NCI-H2029 (cell line): ENCODE data around the gene ZNF691.
"Not testable (repeated sequence)": the region's sequence is repeated elsewhere in the genome, so short reads cannot be mapped to it uniquely, and the experiment has no call there.

Experiments used
- DNase-seq: peaks from one replicate; lab custom pipeline; 2025; lab: John Stamatoyannopoulos, UW

The ZNF691 gene

DNA sequence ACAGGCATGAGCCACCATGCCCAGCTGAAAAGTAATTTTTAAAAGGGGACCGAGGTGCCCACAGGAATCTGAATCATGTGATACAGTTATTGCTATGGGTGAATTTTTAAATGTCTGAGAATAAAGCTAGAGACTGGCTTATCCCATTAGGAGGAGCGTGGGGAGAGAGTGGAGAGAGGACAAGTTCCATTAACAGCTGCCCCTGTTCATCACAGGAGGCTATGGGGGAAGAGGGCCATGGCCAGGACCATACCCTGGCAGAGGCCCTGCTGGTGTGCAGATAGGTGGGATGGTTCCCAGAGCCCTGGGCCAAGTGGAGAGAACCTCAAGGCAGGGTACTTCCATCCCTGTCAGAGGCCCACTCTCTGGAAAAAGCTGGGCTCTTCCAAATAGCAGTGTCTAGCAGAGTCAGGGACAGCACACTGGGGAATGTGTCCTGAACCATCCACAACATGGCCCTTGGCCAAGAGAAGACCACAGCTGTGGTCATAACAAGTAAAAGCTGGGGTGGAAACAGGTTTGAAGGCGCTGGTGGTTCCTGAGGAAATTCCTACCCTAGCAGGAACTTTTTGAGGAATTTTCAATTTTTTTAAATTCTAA, 13.7 kb upstream of the ZNF691 start:
- DNase-seq, result no peak

DNA sequence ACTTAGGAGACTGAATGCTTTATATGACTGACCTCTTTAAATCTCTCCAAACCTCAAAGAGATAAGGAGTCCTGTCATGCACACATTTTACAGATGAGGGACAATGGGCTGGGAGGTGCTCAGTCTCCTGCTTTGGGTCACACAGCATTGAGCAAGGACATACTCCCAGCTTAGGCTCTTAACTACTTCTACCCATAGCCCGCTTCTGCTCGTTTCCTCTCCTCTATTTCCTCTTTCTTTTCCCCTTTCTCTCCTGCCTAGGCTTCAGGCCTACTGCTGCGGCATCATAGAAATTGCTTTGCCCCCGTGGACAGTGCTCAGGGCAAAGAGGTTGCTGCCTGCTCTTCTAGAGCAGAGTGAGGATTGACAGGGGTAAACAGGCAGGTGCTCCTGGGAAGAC, 12.4 kb upstream of the ZNF691 start:
- no peak for DNase-seq

GRCh38 chr1:42834803-42835202, 11.6 kb upstream of the ZNF691 start:
- no peak for DNase-seq

- DNase-seq, result no peak
These were observed 11.0 kb upstream of the ZNF691 start for GRCh38 chr1:42835422-42835821.

- no peak for DNase-seq
These were observed 8.7 kb upstream of the ZNF691 start for GRCh38 chr1:42837709-42838108.

DNA sequence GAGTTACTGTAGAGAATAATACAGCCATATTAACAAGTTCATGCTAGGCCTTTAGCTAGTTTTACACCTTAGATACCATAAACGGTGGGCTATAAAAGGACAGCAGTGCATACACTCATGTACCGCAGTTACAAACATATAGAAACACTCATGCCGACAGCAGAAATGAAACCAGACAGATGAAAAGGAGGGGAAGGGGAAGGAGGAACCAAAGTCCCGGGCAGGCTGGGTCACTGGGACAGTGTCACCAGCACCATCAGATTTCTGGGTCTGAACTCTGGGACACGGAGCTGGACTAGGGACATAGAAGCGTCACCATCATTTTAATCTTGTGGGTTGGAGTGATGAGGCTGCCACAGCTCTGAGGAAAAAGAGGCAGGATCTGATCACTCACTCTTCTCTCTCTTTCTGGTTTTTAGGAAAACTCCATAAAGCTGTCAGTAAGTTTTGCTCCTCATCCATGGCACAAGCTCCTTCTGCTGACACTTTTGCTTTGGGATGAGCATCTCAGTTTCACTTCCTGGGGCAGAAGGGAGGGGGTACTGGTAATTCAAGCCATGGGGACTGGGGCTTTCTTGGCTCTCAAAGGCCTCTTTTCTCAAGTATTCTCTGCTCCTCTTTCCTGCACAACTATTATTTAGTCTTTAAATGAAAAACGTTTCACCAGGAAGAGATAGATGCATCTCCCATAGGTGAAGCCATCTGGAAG, 7.8 kb upstream of the ZNF691 start:
- DNase-seq, result no peak

DNA sequence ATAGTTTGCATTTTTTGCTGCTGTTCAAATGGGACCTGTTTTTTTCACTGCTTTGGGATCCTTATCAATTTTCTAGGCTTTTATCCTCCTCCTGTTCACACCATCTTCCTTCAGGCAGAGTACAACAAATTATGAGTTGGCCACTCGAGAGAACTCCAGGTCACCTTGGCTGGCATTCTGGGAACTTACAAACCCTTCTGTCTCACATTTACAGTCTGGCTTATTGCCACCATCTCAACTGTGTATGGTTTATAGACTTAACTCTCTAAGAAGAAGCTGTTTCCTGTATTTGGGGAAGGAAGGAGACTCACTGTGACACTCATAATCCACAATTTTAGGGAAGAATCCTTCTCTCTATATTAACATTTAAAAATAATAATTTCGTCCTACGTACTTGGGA, 5.4 kb upstream of the ZNF691 start:
- no peak for DNase-seq

DNA sequence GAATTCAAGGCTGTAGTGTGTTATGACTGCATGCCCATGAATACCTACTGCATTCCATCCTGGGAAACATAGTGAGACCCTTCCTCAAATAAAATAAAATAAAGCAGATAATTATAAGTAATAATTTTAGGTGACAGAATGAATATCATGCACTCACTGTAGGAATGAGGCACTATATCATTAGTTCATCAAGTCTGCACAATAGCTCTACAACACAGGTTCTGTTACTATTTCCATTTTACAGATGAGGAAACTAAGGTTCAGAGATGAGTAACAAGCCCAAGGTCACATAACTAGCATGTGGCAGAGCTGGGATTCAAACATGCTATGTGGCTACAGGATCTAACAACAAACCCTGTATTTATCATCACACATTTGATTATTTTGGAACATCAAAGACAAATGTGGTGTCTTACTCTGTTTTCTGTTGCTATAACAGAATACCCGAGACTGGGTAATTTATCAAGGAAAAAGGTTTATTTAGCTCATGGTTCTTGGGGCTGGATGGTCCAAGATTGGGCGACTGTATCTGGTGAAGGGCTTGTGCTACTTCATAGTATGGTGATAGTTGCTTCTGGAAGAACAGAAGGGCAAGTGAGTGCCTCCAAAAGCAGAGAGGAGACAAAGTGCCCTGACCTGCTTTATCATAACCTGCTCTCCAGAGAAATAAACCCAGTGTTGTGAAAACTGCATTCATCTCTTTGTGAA, 4.8 kb upstream of the ZNF691 start:
- DNase-seq, result no peak

DNA sequence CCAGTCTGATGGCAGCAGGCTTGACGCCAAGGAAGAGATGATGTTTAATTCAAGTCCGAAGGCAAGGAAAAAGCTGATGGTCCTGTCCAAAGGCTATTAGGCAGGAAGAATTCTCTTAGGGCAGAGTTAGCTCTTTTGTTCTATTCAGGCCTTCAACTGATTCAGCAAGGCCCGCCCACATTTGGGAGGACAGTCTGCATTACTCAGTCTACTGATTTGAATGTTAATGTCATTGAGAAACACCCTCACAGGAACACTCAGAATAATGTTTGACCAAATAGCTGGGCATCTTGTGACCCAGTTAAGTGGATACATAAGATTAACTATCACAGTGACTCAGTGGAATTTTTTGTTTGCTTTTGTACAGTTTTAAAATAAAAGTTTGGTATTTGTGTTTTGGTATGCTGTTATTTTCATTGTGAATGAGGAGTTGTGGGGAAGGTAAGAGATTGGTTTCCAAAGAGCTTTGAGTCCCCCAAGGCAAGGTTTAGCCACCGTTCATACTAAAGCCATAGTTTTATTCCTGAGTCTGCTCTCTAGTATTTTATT, 1.7 kb upstream of the ZNF691 start:
- DNase-seq, result no peak

GRCh38 chr1:42845193-42845592, 1.2 kb upstream of the ZNF691 start:
- DNase-seq, result no peak

DNA sequence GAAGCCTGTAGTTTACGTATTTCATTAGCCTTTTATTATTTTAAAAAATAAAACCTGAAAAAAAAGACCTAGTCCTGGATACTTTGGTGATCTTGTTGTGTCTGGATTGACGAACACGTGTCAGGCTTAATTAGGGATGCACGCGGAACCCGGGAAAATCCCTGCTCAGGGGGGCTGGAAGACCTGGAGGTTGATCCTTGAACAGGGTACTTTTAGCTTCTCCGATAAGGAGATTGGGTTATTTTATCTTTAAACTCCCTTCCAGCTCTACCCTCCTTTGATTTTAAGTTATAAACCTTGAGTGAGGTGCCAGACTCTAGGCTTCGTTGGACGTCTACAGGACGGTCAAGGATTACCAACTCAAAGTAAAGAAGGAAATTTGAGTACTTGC, 552 bp upstream of the ZNF691 start:
- DNase-seq, result no peak

DNA sequence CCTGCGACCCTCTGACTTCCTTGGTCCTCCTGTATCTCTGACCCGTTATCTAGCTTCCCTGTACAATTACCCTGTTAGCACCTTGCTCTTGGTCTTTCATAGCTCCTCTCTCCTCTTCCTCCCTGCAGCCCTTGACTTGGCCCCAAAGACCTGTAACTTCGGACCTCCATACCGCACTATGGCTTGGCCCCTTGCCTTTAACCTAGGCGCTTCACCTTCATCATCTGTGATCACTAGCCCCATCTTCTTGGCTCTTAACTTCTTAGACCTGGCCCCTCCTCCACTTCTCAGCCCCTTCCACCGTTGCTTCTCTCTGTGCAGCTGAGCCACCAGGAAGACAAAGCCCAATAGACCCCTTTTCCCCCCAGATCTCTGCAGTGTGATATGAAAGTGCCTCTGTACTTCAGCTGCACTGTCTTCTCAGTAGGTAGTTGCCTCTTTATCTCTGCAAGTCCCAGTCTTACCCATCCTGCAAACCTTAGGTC, 740 bp downstream of the ZNF691 start:
- no peak for DNase-seq

- no peak for DNase-seq
These were observed 1.5 kb downstream of the ZNF691 start for GRCh38 chr1:42847721-42848460.

GRCh38 chr1:42848823-42849537, 2.6 kb downstream of the ZNF691 start:
- DNase-seq, result no peak

- DNase-seq, result no peak
These were observed 3.5 kb downstream of the ZNF691 start for GRCh38 chr1:42849944-42850343.

DNA sequence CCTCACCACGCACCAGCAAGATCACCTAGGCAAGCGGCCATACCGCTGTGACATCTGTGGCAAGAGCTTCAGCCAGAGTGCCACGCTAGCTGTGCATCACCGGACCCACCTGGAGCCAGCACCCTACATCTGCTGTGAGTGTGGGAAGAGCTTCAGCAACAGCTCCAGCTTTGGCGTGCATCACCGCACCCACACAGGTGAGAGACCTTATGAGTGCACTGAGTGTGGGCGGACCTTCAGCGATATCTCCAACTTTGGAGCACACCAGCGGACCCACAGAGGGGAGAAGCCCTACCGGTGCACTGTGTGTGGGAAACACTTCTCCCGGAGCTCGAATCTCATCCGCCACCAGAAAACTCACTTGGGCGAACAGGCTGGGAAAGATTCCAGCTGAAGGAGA, 5.0 kb downstream of the ZNF691 start:
- DNase-seq, result no peak

DNA sequence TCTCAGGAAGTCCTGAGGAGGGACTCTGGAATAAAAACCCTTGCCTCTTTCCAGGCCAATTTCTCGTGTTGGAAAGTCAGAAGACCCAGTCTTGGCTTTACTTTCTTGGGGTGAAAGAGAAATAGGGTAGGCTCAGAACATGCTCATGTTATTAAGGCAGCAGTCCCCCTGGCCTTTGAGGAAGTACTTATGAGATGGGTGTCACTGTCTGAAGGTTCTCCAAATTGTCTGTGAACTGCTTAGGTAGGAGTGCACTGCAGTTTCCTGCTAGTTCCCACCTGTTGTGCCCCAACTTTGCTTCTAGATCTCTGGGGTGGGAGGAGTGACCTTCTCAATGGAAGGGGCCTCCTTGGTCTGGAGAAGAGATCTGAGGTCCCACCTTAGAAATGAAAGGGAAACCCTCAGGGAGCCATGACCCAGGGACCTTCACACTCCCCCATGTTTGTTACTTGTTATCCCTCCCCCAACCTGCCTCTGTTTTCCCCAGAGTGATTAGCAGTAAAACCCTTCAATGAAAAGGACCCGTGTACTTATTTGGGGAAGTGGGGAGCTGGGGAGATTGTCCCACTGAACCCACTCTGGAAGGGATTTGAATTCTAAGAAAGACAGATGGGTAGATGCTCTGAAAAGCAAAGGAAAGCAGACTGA, 5.7 kb downstream of the ZNF691 start:
- DNase-seq, result no peak

GRCh38 chr1:42852608-42852980, 6.2 kb downstream of the ZNF691 start:
- no peak for DNase-seq

DNA sequence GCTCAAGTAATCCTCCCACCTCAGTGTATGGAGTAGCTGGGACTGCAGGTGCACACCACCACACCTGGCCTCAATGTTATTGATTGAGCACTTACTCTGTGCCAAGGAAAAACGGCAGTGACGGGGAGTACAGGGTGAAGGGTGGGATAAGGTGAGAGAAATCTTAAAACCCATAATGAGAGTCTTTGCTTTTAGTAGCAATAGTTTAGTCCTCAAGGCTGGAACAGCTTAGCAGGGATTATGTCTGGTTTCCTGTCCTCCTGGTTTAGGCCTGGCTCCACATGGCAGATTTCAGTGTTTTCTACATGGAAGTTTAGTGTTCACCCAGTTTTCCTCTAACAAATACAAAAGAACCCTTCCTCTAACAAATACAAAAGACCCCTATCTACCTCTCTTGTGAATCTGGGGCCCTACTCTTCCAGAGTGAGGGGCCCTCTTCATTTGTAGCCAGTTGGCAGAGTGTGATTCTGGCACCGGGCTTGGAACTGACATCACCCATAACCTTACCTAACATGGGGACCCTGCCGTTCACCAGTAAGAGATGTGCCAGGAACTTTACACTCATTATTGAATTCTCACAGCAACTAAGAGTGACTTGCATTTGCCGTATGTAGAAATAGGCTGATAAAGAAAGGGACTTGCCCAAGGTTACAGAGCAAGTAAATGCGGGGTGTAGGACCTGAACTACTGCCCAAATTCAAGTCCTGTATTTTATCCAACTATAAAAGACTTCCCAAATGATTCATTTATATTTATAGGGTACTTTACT, 6.9 kb downstream of the ZNF691 start:
- DNase-seq, result no peak

DNA sequence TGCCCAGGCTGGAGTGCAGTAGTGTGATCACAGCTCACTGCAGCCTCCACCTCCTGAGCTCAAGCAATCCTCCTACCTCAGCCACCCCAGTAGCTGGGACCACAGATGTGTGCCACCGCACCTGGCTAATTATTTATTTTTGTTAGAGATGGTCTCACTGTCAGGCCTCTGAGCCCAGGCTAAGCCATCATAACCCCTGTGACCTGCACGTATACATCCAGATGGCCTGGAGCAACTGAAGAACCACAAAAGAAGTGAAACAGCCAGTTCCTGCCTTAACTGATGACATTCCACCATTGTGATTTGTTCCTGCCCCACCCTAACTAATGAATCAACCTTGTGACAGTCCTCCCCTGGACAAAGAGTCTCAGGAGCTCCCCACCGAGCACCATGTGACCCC, 10.1 kb downstream of the ZNF691 start:
- DNase-seq, result not testable (repeated sequence)
